ENCODE measurements around the gene CCDC138. TPM values are rescaled to one million over a fixed set of nuclear protein-coding genes. Genes with fewer than 3 reads are reported as not detected.
"Not testable (repeated sequence)": the region's sequence is repeated elsewhere in the genome, so short reads cannot be mapped to it uniquely, and the experiment has no call there.

Gene CCDC138
- 10 to 100 TPM; 12.3 to 13.5 TPM for total RNA-seq

DNA sequence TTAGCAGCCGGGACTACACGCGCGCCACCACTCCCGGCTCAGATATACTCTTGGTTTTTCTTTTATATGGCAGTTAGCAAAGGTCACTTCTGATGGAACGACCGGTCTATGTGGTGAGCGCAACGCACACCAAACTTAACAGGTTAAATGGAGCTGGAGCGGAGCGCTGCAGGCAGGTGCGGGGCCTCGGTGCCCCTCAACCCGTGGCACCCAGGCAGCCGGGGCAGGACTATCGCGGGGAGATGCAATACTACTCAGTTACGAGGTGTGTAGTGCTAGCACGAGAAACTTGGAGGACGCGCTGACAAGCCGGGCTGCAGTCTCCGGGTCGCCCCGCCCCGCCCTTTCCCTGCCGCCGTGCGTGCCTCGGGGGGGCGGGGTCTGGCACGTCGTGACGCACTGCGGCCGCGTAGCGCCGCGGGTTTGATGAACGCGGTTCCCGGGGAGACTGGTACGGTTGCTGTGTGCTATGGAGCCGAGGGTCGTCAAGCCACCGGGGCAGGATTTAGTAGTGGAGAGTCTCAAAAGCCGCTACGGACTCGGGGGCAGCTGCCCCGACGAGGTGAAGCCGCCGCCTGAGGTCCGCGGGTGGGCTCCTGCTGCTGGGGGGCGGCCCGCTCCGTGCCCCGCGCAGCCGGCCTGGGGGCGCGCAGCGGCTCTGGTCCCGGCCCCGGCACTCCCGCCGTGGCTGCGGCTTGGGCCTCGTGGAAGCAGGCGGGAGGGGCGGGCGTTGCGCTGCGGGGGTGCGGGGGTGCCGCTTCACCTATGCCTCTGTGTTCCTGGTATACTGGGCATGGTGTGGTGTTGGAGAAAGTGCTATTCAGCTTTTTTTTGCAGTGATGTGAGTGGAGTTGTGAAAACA, at the start of gene CCDC138:
Gene CCDC138 (plus strand): TSS at position 418 of the 862 bp plus-strand sequence. CDS start 52 bp downstream, at position 470.
- Mint-ChIP-seq H3K9me3 (no peaks in the 10 kb centered on the region), H3K27ac (peak within 1 kb of the TSS; percentile 94), H3K36me3 (ENCODE audit: low read depth) (peaks cover 25% of the 10 kb centered on the region), H3K4me3 (peak within 1 kb of the TSS; percentile 90), H3K27me3 (no peaks in the 10 kb centered on the region), H3K4me1 (ENCODE audit: low read depth) (peaks cover 19% of the 10 kb centered on the region)
- TF ChIP-seq, protein P1, sequence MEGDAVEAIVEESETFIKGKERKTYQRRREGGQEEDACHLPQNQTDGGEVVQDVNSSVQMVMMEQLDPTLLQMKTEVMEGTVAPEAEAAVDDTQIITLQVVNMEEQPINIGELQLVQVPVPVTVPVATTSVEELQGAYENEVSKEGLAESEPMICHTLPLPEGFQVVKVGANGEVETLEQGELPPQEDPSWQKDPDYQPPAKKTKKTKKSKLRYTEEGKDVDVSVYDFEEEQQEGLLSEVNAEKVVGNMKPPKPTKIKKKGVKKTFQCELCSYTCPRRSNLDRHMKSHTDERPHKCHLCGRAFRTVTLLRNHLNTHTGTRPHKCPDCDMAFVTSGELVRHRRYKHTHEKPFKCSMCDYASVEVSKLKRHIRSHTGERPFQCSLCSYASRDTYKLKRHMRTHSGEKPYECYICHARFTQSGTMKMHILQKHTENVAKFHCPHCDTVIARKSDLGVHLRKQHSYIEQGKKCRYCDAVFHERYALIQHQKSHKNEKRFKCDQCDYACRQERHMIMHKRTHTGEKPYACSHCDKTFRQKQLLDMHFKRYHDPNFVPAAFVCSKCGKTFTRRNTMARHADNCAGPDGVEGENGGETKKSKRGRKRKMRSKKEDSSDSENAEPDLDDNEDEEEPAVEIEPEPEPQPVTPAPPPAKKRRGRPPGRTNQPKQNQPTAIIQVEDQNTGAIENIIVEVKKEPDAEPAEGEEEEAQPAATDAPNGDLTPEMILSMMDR (IDR thresholded peaks at IDR 0.05), result no peak
- ChIA-PET CTCF (interaction anchor here (0.8 kb wide), 1 partner anchor 69 kb away, joined by 3 read pairs; no protein-coding TSS in a partner anchor), POLR2A (interaction anchor here (0.6 kb wide), 1 partner anchor 142 kb away, joined by 3 read pairs; no protein-coding TSS in a partner anchor)
- peak; percentile 94 for DNase-seq
- ATAC-seq, result peak; percentile 97
- intact Hi-C loops (cut with micrococcal nuclease), result no loop called here

- POLR2A ChIA-PET, result interaction anchor here (1.1 kb wide), 1 partner anchor 39 kb away, joined by 3 read pairs; the partner anchor contains the start of gene RANBP2
- H3K4me1 Mint-ChIP-seq (ENCODE audit: low read depth); ATAC-seq; CTCF ChIA-PET; H3K4me3 Mint-ChIP-seq; H3K27me3 Mint-ChIP-seq; H3K27ac Mint-ChIP-seq; H3K9me3 Mint-ChIP-seq; DNase-seq; intact Hi-C loops (cut with micrococcal nuclease): not testable (repeated sequence)
- peaks cover 16% of the 10 kb centered on the region for H3K36me3 Mint-ChIP-seq (ENCODE audit: low read depth)
Measured at GRCh38 chr2:108757973-108758372, 28.6 kb upstream of the CCDC138 start.

DNA sequence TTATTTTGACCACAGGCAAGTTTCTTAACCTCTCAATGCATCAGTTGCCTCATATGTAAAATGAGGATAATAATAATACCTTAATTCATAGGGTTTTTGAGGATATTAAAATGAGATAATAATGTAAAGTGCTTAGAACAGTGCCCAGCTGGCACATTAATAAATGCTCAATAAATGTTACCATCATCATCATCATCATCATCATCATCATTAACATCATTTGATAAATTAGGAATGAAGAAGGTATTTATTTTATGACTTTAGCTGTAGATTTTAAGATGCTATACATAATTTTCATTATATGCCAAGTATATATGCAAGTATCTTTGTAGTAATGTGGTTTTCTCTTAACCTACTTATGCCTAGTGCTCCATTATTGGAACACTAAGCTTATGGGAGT, 24.0 kb upstream of the CCDC138 start:
- Mint-ChIP-seq H3K4me1 (ENCODE audit: low read depth) (peaks cover 12% of the 10 kb centered on the region), H3K36me3 (ENCODE audit: low read depth) (peaks cover 43% of the 10 kb centered on the region)
- POLR2A ChIA-PET; intact Hi-C loops (cut with micrococcal nuclease); H3K27ac Mint-ChIP-seq; H3K9me3 Mint-ChIP-seq; DNase-seq; H3K27me3 Mint-ChIP-seq; ATAC-seq; H3K4me3 Mint-ChIP-seq: not testable (repeated sequence)
- CTCF ChIA-PET, result interaction anchor here (1.1 kb wide), 1 partner anchor 178 kb away, joined by 3 read pairs; no protein-coding TSS in a partner anchor

DNA sequence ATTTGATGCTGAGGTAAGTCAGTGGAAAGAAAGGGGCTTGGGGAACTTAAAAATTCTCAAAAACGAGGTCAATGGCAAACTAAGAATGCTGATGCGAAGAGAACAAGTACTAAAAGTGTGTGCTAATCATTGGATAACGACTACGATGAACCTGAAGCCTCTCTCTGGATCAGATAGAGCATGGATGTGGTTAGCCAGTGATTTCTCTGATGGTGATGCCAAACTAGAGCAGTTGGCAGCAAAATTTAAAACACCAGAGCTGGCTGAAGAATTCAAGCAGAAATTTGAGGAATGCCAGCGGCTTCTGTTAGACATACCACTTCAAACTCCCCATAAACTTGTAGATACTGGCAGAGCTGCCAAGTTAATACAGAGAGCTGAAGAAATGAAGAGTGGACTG, 19.9 kb upstream of the CCDC138 start:
- H3K4me3 Mint-ChIP-seq; CTCF ChIA-PET; H3K9me3 Mint-ChIP-seq; POLR2A ChIA-PET; ATAC-seq; H3K27ac Mint-ChIP-seq; DNase-seq; H3K27me3 Mint-ChIP-seq; intact Hi-C loops (cut with micrococcal nuclease): not testable (repeated sequence)
- Mint-ChIP-seq H3K4me1 (ENCODE audit: low read depth) (peaks cover 12% of the 10 kb centered on the region), H3K36me3 (ENCODE audit: low read depth) (peaks cover 52% of the 10 kb centered on the region)

GRCh38 chr2:108767859-108768258, 18.7 kb upstream of the CCDC138 start:
- peaks cover 61% of the 10 kb centered on the region for H3K36me3 Mint-ChIP-seq (ENCODE audit: low read depth)
- intact Hi-C loops (cut with micrococcal nuclease); CTCF ChIA-PET; H3K4me3 Mint-ChIP-seq; ATAC-seq; DNase-seq; H3K27ac Mint-ChIP-seq; H3K9me3 Mint-ChIP-seq; POLR2A ChIA-PET; H3K27me3 Mint-ChIP-seq: not testable (repeated sequence)
- peaks cover 12% of the 10 kb centered on the region for H3K4me1 Mint-ChIP-seq (ENCODE audit: low read depth)

DNA sequence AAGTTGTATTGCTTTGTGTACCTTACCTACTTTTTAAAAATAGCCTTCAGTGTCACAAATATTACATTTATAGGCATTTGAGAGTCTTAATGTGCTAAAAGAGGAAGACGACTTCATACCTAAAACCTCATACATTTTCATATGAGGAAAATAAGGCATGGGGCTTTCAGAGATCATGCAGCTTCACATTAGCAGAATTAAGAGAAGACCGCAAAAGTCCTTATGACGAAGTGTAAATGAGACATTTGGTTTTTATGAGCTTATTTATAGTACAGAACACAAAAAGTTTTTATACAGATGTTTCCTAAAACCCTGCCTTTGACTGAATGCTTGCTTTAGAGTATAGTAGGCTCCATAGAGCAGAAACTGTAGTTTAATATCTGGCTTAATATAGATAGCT, 10.1 kb upstream of the CCDC138 start:
- Mint-ChIP-seq H3K4me1 (ENCODE audit: low read depth) (no peaks in the 10 kb centered on the region), H3K36me3 (ENCODE audit: low read depth) (peaks cover 32% of the 10 kb centered on the region), H3K4me3 (no peak overlapping the region), H3K9me3 (no peaks in the 10 kb centered on the region), H3K27ac (no peak overlapping the region), H3K27me3 (no peaks in the 10 kb centered on the region)
- intact Hi-C loops (cut with micrococcal nuclease), result no loop called here
- ChIA-PET POLR2A (no interaction called here), CTCF (no interaction called here)
- TF ChIP-seq, protein P1 (IDR thresholded peaks at IDR 0.05), result no peak
- ATAC-seq (no peak), DNase-seq (no peak)

DNA sequence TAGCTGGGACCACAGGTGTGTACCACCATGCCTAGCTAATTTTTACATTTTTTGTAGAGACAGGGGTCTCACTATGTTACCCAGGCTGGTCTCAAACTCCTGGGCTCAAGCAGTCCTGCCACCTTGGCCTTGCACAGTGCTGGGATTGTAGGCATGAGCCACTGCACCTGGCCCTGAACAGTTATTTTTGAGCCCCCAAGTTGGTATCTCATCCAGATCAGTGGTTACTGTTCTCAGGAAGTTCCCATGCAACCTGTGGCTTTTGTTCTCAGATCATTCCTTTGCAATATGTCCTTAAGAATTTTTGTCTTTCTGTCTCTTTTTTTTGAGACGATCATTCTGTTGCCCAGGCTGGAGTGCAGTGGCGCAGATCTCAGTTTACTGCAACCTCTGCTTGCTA, 7.7 kb upstream of the CCDC138 start:
- POLR2A ChIA-PET, result no interaction called here
- CTCF ChIA-PET, result no interaction called here
- Mint-ChIP-seq H3K9me3 (no peaks in the 10 kb centered on the region), H3K36me3 (ENCODE audit: low read depth) (peaks cover 31% of the 10 kb centered on the region), H3K4me3 (no peak overlapping the region), H3K27me3 (no peaks in the 10 kb centered on the region), H3K4me1 (ENCODE audit: low read depth) (no peaks in the 10 kb centered on the region), H3K27ac (peak overlapping the region; percentile 63)
- TF ChIP-seq, protein P1 (IDR thresholded peaks at IDR 0.05), result no peak
- DNase-seq (no peak), ATAC-seq (no peak)
- intact Hi-C loops (cut with micrococcal nuclease), result no loop called here
